ENCODE data around the gene ABCG2. TPM values are rescaled to one million over a fixed set of nuclear protein-coding genes. Genes with fewer than 3 reads are reported as not detected.
A peak's percentile ranks its signal among the peaks of the same experiment; 100 is the strongest.

ABCG2 gene
- total RNA-seq, 1 experiment from 2014 or later: 0.44 TPM

- DNase-seq (ENCODE audit: low read depth, low spot score): peak; percentile 68
- H3K79me2 ChIP-seq (ENCODE audit: insufficient read depth, low read length): no peaks in the 10 kb centered on the region
- intact Hi-C loops (cut with micrococcal nuclease): no loop called here
- peak overlapping the region; percentile 41; the same call in 1 of the 2 replicates for H3K27ac ChIP-seq (ENCODE audit: low read depth, low read length)
- no peaks in the 10 kb centered on the region for H3K9me3 ChIP-seq (ENCODE audit: control insufficient read depth in 1 of 2, insufficient read depth in 1 of 2, low read depth in 1 of 2, low read length in 2 of 2)
- ATAC-seq: peak; percentile 94
- no TSS peak for BruUV-seq (replicated peaks)
- peak overlapping the region; percentile 73 for H3K4me2 ChIP-seq (ENCODE audit: low read length)
- POLR2A ChIA-PET: interaction anchor here (0.7 kb wide), 1 partner anchor 43 kb away, joined by 4 read pairs; no protein-coding TSS in a partner anchor
- H3K4me1 ChIP-seq (ENCODE audit: control insufficient read depth in 1 of 2, insufficient read depth in 2 of 2, low read length in 2 of 2): peaks cover 5 to 17% of the 10 kb centered on the region in 2 experiments; a peak in 3 of 4 replicates
- RAD21 ChIA-PET (ENCODE audit: low non-redundant PET in 1 of 2, low total read pairs in 2 of 2, uncharacterized antibody in 2 of 2, unreplicated experiment in 2 of 2): no interaction called here
- H3K4me3 ChIP-seq (replicated peaks in 1 of 2; ENCODE audit: low read depth in 1 of 2, low read length in 2 of 2): peak overlapping the region in 1 of 2 experiments; percentile 18; a peak in 1 of 4 replicates
- no peak for TF ChIP-seq REST (IDR thresholded peaks at IDR 0.05; ENCODE audit: low read depth)
- TF ChIP-seq ATF3 (IDR thresholded peaks at IDR 0.05): 0 out of 2 replicates have a peak, but pooled peaks have one; percentile 30
- peak; percentile 28; the same call in 1 of the 2 replicates for TF ChIP-seq POLR2AphosphoS5 (IDR thresholded peaks at IDR 0.05; ENCODE audit: low read depth, low read length)
- peak; percentile 44; the same call in 1 of the 2 replicates for TF ChIP-seq SIN3A (IDR thresholded peaks at IDR 0.05; ENCODE audit: low read depth)
- peak; percentile 87 for TF ChIP-seq SP1 (IDR thresholded peaks at IDR 0.05; ENCODE audit: low read depth)
- no peak for TF ChIP-seq EZH2 (IDR thresholded peaks at IDR 0.05)
- peak; percentile 86 for TF ChIP-seq CBX3 (IDR thresholded peaks at IDR 0.05; ENCODE audit: low read depth)
- TF ChIP-seq CEBPB (IDR thresholded peaks at IDR 0.05; ENCODE audit: low read depth): peak; percentile 54
- peak; percentile 98 for TF ChIP-seq FOSL1 (IDR thresholded peaks at IDR 0.05; ENCODE audit: low read depth)
- TF ChIP-seq JUND (IDR thresholded peaks at IDR 0.05): peak; percentile 90
- peak; percentile 68 for TF ChIP-seq MAX (IDR thresholded peaks at IDR 0.05)
- peak; percentile 21 for TF ChIP-seq TCF7L2 (IDR thresholded peaks at IDR 0.05; ENCODE audit: borderline replicate concordance, extremely low read depth, insufficient read depth, insufficient read length)
- TF ChIP-seq SRF (IDR thresholded peaks at IDR 0.05; ENCODE audit: low read depth): peak; percentile 72; the same call in 1 of the 2 replicates
- TF ChIP-seq EGR1 (IDR thresholded peaks at IDR 0.05; ENCODE audit: low read depth): no peak
- no peak for TF ChIP-seq POLR2A (IDR thresholded peaks at IDR 0.05; ENCODE audit: borderline replicate concordance, extremely low read depth, insufficient read depth, insufficient read length)
- CTCF ChIA-PET: interaction anchor here (1.2 kb wide), 1 partner anchor 372 kb away, joined by 4 read pairs; no protein-coding TSS in a partner anchor
- no peaks in the 10 kb centered on the region for H3K36me3 ChIP-seq (ENCODE audit: control insufficient read depth in 1 of 2, insufficient read depth in 2 of 2, low read length in 2 of 2)
- 0 out of 2 replicates have a peak overlapping the region, but pooled peaks have one; percentile 29 for H3K9ac ChIP-seq (ENCODE audit: low read length)
- peak overlapping the region; percentile 98 for H2AFZ ChIP-seq (ENCODE audit: low read depth, low read length, poor library complexity, severe bottlenecking)
- H4K20me1 ChIP-seq (ENCODE audit: insufficient read depth): no peaks in the 10 kb centered on the region
- no peaks in the 10 kb centered on the region for H3K27me3 ChIP-seq (ENCODE audit: insufficient read depth, low read length)
- H3K9me2 ChIP-seq (ENCODE audit: insufficient read depth): no peaks in the 10 kb centered on the region
These were observed 14.9 kb downstream of the ABCG2 start for GRCh38 chr4:88143504-88143903.
